Measurements from ENCODE around the gene C17orf107. TPM values are rescaled to one million over a fixed set of nuclear protein-coding genes. Genes with fewer than 3 reads are reported as not detected.

Gene C17orf107
- total RNA-seq, 1 experiment from 2014 or later: 1.7 TPM

DNA sequence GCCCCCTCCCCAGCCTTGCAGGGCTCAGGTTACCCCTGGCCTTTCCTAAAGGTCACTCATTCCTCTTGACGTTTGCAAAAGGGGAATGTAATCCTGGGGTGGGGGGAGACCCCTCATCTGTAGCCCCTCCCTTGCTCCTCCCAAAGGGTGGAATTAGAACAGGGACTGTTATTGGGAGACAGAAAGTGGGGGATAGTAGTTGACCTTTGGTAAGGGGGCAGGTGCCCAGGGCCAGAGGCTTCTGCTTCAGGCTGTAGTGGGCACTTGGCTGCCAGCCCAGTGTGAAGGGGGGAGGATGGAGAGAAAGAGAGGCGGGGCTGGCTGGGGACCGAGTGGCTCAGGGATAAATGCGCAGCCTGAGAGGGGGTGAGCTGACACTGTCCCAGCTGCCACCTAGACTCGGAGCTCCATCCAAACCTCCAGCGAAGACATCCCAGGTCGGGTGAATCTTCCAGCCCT is 51.4 kb downstream of the C17orf107 start, which contains the start of gene ENO3:
Gene ENO3, plus strand, starts transcription at position 374 of the 459 bp plus-strand sequence. CDS start 711 bp downstream, outside the sequence.
- no peak within 1 kb of the TSS for H2AFZ ChIP-seq (ENCODE audit: low read depth, low read length, poor library complexity, severe bottlenecking)
- peaks cover 4 to 15% of the 10 kb centered on the region in 2 experiments; a peak in 2 of 4 replicates for H3K36me3 ChIP-seq (ENCODE audit: control insufficient read depth in 1 of 2, insufficient read depth in 2 of 2, low read length in 2 of 2)
- no peaks in the 10 kb centered on the region for H3K27me3 ChIP-seq (ENCODE audit: insufficient read depth, low read length)
- H3K79me2 ChIP-seq (ENCODE audit: insufficient read depth, low read length): peaks cover 38% of the 10 kb centered on the region
- intact Hi-C loops (cut with micrococcal nuclease): loop anchor here (1.0 kb wide), 1 partner anchor 17 kb away; the partner anchor contains the start of gene SPAG7
- H3K27ac ChIP-seq (ENCODE audit: low read depth, low read length): peak within 1 kb of the TSS; percentile 99
- H3K4me1 ChIP-seq (ENCODE audit: control insufficient read depth in 1 of 2, insufficient read depth in 2 of 2, low read length in 2 of 2): peaks cover 23 to 57% of the 10 kb centered on the region in 2 experiments
- peaks cover 12% of the 10 kb centered on the region; the same call in 1 of the 2 replicates for H4K20me1 ChIP-seq (ENCODE audit: insufficient read depth)
- peak within 1 kb of the TSS; percentile 96 to 97 for H3K4me3 ChIP-seq (replicated peaks in 1 of 2; ENCODE audit: low read depth in 1 of 2, low read length in 2 of 2)
- H3K9me2 ChIP-seq (ENCODE audit: insufficient read depth): no peaks in the 10 kb centered on the region
- RAD21 ChIA-PET (ENCODE audit: low non-redundant PET in 1 of 2, low total read pairs in 2 of 2, uncharacterized antibody in 2 of 2, unreplicated experiment in 2 of 2): no interaction called here
- CTCF ChIA-PET: no interaction called here
- ATAC-seq (no peak), DNase-seq (ENCODE audit: low read depth, low spot score) (no peak)
- no peaks in the 10 kb centered on the region for H3K9me3 ChIP-seq (ENCODE audit: control insufficient read depth in 1 of 2, insufficient read depth in 1 of 2, low read depth in 1 of 2, low read length in 2 of 2)
- BruUV-seq (replicated peaks): no TSS peak
- peak within 1 kb of the TSS; percentile 97 for H3K9ac ChIP-seq (ENCODE audit: low read length)
- H3K4me2 ChIP-seq (ENCODE audit: low read length): peak within 1 kb of the TSS; percentile 100
- TF ChIP-seq FOSL1 (IDR thresholded peaks at IDR 0.05; ENCODE audit: low read depth) (no peak), ZFX (IDR thresholded peaks at IDR 0.05) (no peak), SP1 (IDR thresholded peaks at IDR 0.05; ENCODE audit: low read depth) (no peak), TCF7L2 (IDR thresholded peaks at IDR 0.05; ENCODE audit: borderline replicate concordance, extremely low read depth, insufficient read depth, insufficient read length) (no peak), ELF1 (IDR thresholded peaks at IDR 0.05; ENCODE audit: borderline replicate concordance, low read depth) (no peak), EZH2phosphoT487 (IDR thresholded peaks at IDR 0.05; ENCODE audit: borderline replicate concordance) (no peak), RAD21 (IDR thresholded peaks at IDR 0.05; ENCODE audit: low read depth) (no peak), CBX3 (IDR thresholded peaks at IDR 0.05; ENCODE audit: low read depth) (no peak), ZNF274 (IDR thresholded peaks at IDR 0.05; ENCODE audit: low read depth, low read length) (no peak), SIN3A (IDR thresholded peaks at IDR 0.05; ENCODE audit: low read depth) (no peak), SRF (IDR thresholded peaks at IDR 0.05; ENCODE audit: low read depth) (no peak), CEBPB (IDR thresholded peaks at IDR 0.05; ENCODE audit: low read depth) (no peak), EZH2 (IDR thresholded peaks at IDR 0.05) (no peak), JUND (IDR thresholded peaks at IDR 0.05) (no peak), POLR2A (IDR thresholded peaks at IDR 0.05; ENCODE audit: borderline replicate concordance, extremely low read depth, insufficient read depth, insufficient read length) (no peak)
- TF ChIP-seq, protein P1, sequence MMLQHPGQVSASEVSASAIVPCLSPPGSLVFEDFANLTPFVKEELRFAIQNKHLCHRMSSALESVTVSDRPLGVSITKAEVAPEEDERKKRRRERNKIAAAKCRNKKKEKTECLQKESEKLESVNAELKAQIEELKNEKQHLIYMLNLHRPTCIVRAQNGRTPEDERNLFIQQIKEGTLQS (IDR thresholded peaks at IDR 0.05): no peak
- TF ChIP-seq, protein P2, sequence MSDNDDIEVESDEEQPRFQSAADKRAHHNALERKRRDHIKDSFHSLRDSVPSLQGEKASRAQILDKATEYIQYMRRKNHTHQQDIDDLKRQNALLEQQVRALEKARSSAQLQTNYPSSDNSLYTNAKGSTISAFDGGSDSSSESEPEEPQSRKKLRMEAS (IDR thresholded peaks at IDR 0.05): no peak
- TF ChIP-seq, protein P3, sequence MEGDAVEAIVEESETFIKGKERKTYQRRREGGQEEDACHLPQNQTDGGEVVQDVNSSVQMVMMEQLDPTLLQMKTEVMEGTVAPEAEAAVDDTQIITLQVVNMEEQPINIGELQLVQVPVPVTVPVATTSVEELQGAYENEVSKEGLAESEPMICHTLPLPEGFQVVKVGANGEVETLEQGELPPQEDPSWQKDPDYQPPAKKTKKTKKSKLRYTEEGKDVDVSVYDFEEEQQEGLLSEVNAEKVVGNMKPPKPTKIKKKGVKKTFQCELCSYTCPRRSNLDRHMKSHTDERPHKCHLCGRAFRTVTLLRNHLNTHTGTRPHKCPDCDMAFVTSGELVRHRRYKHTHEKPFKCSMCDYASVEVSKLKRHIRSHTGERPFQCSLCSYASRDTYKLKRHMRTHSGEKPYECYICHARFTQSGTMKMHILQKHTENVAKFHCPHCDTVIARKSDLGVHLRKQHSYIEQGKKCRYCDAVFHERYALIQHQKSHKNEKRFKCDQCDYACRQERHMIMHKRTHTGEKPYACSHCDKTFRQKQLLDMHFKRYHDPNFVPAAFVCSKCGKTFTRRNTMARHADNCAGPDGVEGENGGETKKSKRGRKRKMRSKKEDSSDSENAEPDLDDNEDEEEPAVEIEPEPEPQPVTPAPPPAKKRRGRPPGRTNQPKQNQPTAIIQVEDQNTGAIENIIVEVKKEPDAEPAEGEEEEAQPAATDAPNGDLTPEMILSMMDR (IDR thresholded peaks at IDR 0.05 in 2 of 3, conservative IDR thresholded peaks at IDR 0.05 in 1 of 3; ENCODE audit: borderline replicate concordance in 1 of 3, insufficient read depth in 1 of 3, low read depth in 2 of 3, low read length in 2 of 3): no peak
- TF ChIP-seq, protein P4, sequence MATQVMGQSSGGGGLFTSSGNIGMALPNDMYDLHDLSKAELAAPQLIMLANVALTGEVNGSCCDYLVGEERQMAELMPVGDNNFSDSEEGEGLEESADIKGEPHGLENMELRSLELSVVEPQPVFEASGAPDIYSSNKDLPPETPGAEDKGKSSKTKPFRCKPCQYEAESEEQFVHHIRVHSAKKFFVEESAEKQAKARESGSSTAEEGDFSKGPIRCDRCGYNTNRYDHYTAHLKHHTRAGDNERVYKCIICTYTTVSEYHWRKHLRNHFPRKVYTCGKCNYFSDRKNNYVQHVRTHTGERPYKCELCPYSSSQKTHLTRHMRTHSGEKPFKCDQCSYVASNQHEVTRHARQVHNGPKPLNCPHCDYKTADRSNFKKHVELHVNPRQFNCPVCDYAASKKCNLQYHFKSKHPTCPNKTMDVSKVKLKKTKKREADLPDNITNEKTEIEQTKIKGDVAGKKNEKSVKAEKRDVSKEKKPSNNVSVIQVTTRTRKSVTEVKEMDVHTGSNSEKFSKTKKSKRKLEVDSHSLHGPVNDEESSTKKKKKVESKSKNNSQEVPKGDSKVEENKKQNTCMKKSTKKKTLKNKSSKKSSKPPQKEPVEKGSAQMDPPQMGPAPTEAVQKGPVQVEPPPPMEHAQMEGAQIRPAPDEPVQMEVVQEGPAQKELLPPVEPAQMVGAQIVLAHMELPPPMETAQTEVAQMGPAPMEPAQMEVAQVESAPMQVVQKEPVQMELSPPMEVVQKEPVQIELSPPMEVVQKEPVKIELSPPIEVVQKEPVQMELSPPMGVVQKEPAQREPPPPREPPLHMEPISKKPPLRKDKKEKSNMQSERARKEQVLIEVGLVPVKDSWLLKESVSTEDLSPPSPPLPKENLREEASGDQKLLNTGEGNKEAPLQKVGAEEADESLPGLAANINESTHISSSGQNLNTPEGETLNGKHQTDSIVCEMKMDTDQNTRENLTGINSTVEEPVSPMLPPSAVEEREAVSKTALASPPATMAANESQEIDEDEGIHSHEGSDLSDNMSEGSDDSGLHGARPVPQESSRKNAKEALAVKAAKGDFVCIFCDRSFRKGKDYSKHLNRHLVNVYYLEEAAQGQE (IDR thresholded peaks at IDR 0.05; ENCODE audit: low read depth): no peak
- POLR2A ChIA-PET: interaction anchor here (1.7 to 3.0 kb wide), 2 partner anchors 11 to 16 kb away, joined by 8 to 22 read pairs; partner anchors contain the start of genes RNF167, SLC25A11 and SPAG7
